Measurements from ENCODE around the gene VPS26A.

Gene VPS26A

DNA sequence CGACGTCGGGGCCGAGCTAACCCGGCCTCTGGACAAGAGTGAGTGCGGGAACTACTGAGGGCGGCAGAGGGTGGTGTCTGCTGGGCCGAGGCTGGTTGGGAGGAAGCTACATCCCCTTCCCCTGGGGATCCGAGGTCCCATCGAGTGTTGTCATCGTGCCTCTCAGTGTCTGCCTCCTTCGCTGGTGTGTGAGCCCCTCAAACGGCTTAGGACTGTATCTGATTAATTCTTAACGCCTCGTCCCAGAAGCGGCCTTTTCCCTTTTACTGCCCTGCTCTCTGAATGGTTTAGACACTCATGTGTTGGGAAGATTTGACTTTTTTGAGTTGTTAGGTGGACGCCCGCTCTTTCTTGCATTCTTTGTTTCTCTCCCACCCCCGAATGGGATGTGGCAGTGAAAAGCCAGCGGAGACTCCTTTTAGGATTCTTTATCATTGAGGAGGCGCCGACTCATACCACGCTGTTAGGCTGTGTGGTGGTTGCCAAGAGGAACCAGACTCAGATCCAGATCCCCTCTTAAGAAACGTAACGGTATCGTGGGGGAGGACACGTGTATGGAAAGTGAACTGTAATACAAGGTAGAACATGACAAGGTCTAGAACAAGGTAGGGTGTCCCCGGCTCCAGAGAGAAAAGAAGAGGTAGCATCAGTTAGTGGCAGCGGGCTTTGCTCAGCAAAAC lies 56.7 kb downstream of the VPS26A start:
- Histone ChIP-seq H3K9ac (ENCODE audit: low read depth, low read length) (peak overlapping the region; percentile 95), H3K27me3 (ENCODE audit: control insufficient read depth, insufficient read depth, low read length) (no peaks in the 10 kb centered on the region), H3K4me3 (ENCODE audit: low read depth, low read length) (peak overlapping the region; percentile 100), H3K36me3 (ENCODE audit: control insufficient read depth, insufficient read depth, low read length) (no peaks in the 10 kb centered on the region), H3K9me3 (ENCODE audit: control insufficient read depth, insufficient read depth, low read length) (no peaks in the 10 kb centered on the region), H3K4me1 (ENCODE audit: control insufficient read depth, insufficient read depth, low read length) (no peaks in the 10 kb centered on the region)

DNA sequence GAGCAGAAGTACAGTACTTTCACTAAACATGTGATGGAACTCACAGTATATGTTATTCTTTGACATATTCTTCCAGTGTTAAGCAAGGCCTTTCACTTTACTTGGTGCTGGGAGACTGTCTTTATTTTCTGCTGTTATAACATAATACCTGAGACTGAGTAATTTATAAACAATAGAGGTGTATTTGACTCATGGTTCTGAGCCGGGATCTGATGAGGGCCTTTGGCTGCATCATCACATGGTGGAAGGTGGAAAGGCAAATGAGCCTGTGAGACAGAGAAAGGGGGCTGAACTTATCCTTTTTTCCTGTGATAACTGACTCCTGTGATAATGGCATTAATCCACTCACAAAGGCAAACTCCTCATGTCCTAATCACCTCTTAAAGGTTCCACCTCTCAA lies 57.5 kb downstream of the VPS26A start:
- Histone ChIP-seq H3K36me3 (ENCODE audit: control insufficient read depth, insufficient read depth, low read length) (peaks cover under 1% of the 10 kb centered on the region), H3K9me3 (ENCODE audit: control insufficient read depth, insufficient read depth, low read length) (no peaks in the 10 kb centered on the region), H3K27me3 (ENCODE audit: control insufficient read depth, insufficient read depth, low read length) (no peaks in the 10 kb centered on the region), H3K4me3 (ENCODE audit: low read depth, low read length) (no peak overlapping the region), H3K4me1 (ENCODE audit: control insufficient read depth, insufficient read depth, low read length) (no peaks in the 10 kb centered on the region), H3K9ac (ENCODE audit: low read depth, low read length) (no peak overlapping the region)

DNA sequence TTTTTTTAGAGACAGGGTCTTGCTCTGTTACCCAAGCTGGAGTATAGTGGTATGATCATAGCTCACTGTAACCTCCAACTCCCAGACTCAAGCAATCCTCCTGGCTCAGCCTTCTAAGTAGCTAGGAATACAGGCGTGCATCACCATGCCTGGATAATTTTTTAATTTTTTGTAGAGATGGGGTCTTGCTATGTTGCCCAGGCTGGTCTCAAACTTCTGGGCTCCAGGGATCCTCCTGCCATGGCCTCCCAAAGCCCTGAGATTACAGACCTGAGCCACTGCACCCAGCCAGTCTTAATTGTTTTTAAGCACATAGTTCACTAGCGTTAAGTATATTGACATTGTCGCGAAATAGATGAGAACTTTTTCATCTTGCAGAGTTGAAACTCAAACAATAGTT lies 58.0 kb downstream of the VPS26A start:
- H3K27me3 ChIP-seq (ENCODE audit: control insufficient read depth, insufficient read depth, low read length): no peaks in the 10 kb centered on the region
- H3K9ac ChIP-seq (ENCODE audit: low read depth, low read length): no peak overlapping the region
- H3K36me3 ChIP-seq (ENCODE audit: control insufficient read depth, insufficient read depth, low read length): peaks cover 5% of the 10 kb centered on the region
- no peak overlapping the region for H3K4me3 ChIP-seq (ENCODE audit: low read depth, low read length)
- H3K9me3 ChIP-seq (ENCODE audit: control insufficient read depth, insufficient read depth, low read length): no peaks in the 10 kb centered on the region
- no peaks in the 10 kb centered on the region for H3K4me1 ChIP-seq (ENCODE audit: control insufficient read depth, insufficient read depth, low read length)

DNA sequence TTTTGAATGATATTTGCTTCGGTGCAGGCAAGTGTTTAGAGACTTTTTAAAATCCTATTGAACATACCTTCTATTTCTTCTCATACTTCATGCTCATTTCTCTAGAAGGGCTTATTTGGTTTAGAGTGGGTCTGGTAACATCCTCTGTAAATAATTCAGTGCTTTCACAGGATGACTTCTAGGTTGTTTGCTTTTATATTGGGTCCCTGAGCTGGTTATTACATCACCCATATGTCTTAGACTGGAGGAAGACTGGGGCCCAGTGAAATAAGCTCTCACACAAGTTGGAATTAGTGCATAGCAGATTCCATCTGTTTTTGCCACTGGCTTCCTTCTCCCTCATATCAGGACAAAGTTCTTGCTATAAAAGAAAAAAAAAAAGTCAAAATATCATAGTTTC lies 62.5 kb downstream of the VPS26A start:
- peaks cover 8% of the 10 kb centered on the region for H3K36me3 ChIP-seq (ENCODE audit: control insufficient read depth, insufficient read depth, low read length)
- H3K9ac ChIP-seq (ENCODE audit: low read depth, low read length): no peak overlapping the region
- no peaks in the 10 kb centered on the region for H3K4me1 ChIP-seq (ENCODE audit: control insufficient read depth, insufficient read depth, low read length)
- no peaks in the 10 kb centered on the region for H3K9me3 ChIP-seq (ENCODE audit: control insufficient read depth, insufficient read depth, low read length)
- no peaks in the 10 kb centered on the region for H3K27me3 ChIP-seq (ENCODE audit: control insufficient read depth, insufficient read depth, low read length)
- H3K4me3 ChIP-seq (ENCODE audit: low read depth, low read length): no peak overlapping the region

DNA sequence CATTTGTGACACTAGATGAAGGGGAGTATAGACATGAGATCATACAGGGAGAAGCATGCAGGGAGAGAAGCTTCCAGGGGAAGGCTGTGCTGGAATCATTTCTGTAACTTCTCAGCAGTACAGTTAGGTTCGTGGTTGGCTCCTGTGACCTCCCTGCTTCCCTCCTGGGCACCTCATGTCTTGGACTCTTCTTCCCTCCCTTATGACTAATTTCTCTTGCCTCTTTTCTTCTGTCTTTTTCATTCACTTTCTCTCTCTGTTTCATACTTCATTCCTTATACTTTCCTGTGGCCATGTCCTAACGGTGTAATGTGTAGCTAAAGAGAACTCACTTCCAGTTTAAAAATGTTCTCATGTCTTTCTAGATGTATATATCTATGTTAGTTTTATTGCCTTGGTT lies 77.1 kb downstream of the VPS26A start:
- no peak overlapping the region for H3K4me3 ChIP-seq (ENCODE audit: low read depth, low read length)
- no peaks in the 10 kb centered on the region for H3K9me3 ChIP-seq (ENCODE audit: control insufficient read depth, insufficient read depth, low read length)
- H3K9ac ChIP-seq (ENCODE audit: low read depth, low read length): no peak overlapping the region
- H3K27me3 ChIP-seq (ENCODE audit: control insufficient read depth, insufficient read depth, low read length): no peaks in the 10 kb centered on the region
- H3K4me1 ChIP-seq (ENCODE audit: control insufficient read depth, insufficient read depth, low read length): no peaks in the 10 kb centered on the region
- peaks cover 24% of the 10 kb centered on the region for H3K36me3 ChIP-seq (ENCODE audit: control insufficient read depth, insufficient read depth, low read length)

DNA sequence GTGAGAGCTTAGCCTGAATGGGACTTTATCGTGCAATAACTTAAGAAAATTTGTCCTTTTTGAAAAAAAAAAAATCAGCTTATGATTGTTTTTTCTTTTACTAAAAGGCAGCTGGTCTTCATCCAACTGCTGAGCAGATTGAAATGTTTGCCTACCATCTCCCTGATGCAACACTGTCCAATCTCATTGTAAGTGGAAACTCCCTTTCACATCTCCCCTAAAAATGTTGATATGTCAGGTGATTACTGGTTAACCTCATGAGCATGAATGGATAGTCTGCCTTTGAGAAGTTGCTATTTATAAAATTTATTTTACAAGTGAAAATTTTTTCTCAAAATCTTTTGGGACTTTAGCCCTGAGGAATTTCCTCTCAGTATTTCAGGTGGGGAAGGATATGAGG lies 78.4 kb downstream of the VPS26A start:
- no peak overlapping the region for H3K4me3 ChIP-seq (ENCODE audit: low read depth, low read length)
- H3K9ac ChIP-seq (ENCODE audit: low read depth, low read length): no peak overlapping the region
- no peaks in the 10 kb centered on the region for H3K27me3 ChIP-seq (ENCODE audit: control insufficient read depth, insufficient read depth, low read length)
- H3K4me1 ChIP-seq (ENCODE audit: control insufficient read depth, insufficient read depth, low read length): no peaks in the 10 kb centered on the region
- no peaks in the 10 kb centered on the region for H3K9me3 ChIP-seq (ENCODE audit: control insufficient read depth, insufficient read depth, low read length)
- peaks cover 14% of the 10 kb centered on the region for H3K36me3 ChIP-seq (ENCODE audit: control insufficient read depth, insufficient read depth, low read length)

DNA sequence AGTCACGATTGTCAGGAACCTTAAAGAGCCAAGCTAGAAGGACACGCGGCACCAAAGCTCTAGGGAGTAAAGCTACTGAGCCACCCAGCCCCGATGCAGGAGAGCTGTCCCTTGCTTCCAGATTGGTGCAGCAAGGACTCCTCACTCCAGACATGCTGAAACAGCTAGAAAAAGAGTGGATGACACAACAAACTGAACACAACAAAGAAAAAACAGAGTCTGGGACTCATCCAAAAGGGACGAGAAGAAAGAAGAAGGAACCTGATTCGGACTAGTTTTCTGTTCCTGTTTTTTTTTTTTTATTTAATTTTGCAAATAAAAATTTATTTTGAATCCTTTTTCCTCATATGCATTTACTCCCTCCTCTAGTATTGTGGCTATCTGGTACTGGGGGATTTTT lies 84.8 kb downstream of the VPS26A start:
- Histone ChIP-seq H3K27me3 (ENCODE audit: control insufficient read depth, insufficient read depth, low read length) (no peaks in the 10 kb centered on the region), H3K9me3 (ENCODE audit: control insufficient read depth, insufficient read depth, low read length) (no peaks in the 10 kb centered on the region), H3K9ac (ENCODE audit: low read depth, low read length) (no peak overlapping the region), H3K4me1 (ENCODE audit: control insufficient read depth, insufficient read depth, low read length) (no peaks in the 10 kb centered on the region), H3K36me3 (ENCODE audit: control insufficient read depth, insufficient read depth, low read length) (peaks cover 10% of the 10 kb centered on the region), H3K4me3 (ENCODE audit: low read depth, low read length) (no peak overlapping the region)

DNA sequence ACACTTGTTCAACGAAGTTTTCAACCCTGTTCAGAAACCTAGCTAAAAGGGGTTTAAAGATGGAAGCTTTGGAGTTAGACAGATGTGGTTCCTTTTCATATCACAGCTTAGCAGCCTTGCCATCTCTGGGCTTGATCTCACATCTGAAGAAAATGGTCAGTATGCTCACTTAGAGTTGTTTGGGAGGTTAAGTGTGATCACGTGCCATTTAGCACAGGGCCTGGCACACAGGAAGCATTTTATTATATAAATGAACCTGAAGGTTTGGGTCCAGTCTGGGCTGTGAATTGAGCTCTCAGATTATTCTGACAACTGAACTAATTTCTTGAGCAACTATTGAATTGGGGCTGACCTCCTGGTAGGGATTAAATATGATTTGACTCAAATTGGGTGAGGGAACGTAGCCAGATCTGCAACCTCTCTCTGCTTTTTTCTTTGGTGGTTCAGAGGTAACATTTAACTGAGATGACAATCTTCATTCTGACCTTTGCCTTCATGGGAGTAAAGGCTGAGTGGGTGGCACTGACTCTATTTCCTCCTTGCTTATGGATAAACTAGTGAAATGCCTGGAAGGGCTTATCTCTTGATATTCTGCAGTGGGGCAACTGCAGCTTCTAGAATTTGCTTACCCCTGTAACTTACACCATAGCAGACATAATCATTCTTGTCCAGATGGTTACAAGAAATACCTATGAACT lies 86.0 kb downstream of the VPS26A start:
- Histone ChIP-seq H3K27me3 (ENCODE audit: control insufficient read depth, insufficient read depth, low read length) (no peaks in the 10 kb centered on the region), H3K9me3 (ENCODE audit: control insufficient read depth, insufficient read depth, low read length) (no peaks in the 10 kb centered on the region), H3K9ac (ENCODE audit: low read depth, low read length) (no peak overlapping the region), H3K36me3 (ENCODE audit: control insufficient read depth, insufficient read depth, low read length) (peaks cover 10% of the 10 kb centered on the region), H3K4me1 (ENCODE audit: control insufficient read depth, insufficient read depth, low read length) (no peaks in the 10 kb centered on the region), H3K4me3 (ENCODE audit: low read depth, low read length) (no peak overlapping the region)

DNA sequence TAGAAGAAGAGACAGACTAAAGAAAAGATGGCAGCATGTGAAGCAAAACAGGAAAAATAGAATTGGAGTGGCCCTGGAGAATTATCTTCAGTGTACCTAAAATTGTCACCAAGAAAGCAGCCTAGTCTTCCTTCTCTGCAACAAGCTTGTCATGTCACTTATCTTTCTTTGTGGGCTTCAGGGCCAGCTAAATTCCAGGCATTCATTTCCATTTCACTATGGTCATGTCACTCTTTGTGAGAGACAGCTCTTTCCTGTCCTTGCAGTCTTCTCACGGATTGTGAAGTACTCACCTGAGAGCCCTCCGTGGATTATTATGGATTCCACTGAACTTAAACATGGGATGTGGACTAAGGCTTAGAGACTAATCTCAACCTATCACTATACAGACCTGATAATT lies 87.1 kb downstream of the VPS26A start:
- peaks cover 8% of the 10 kb centered on the region for H3K36me3 ChIP-seq (ENCODE audit: control insufficient read depth, insufficient read depth, low read length)
- H3K9me3 ChIP-seq (ENCODE audit: control insufficient read depth, insufficient read depth, low read length): no peaks in the 10 kb centered on the region
- H3K4me1 ChIP-seq (ENCODE audit: control insufficient read depth, insufficient read depth, low read length): no peaks in the 10 kb centered on the region
- H3K4me3 ChIP-seq (ENCODE audit: low read depth, low read length): no peak overlapping the region
- no peak overlapping the region for H3K9ac ChIP-seq (ENCODE audit: low read depth, low read length)
- H3K27me3 ChIP-seq (ENCODE audit: control insufficient read depth, insufficient read depth, low read length): no peaks in the 10 kb centered on the region

DNA sequence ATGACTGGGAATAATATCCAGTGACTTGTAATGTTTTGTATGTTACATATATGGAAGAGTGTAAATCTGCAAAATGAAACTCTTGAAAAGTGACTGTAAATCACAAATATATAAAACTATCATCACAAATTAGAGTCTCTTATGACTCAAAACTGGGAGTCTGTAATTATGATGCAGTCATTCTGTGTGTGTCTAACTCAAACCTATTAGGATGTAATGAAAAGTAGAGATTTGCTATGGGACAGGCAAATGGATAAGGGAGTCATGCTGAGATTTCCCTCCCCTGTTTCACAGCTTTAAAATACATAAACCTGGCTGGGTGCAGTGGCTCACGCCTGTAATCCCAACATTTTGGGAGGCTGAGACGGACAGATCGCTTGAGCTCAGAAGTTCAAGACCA lies 87.5 kb downstream of the VPS26A start:
- Histone ChIP-seq H3K9ac (ENCODE audit: low read depth, low read length) (no peak overlapping the region), H3K36me3 (ENCODE audit: control insufficient read depth, insufficient read depth, low read length) (peaks cover 8% of the 10 kb centered on the region), H3K4me1 (ENCODE audit: control insufficient read depth, insufficient read depth, low read length) (no peaks in the 10 kb centered on the region), H3K9me3 (ENCODE audit: control insufficient read depth, insufficient read depth, low read length) (no peaks in the 10 kb centered on the region), H3K27me3 (ENCODE audit: control insufficient read depth, insufficient read depth, low read length) (no peaks in the 10 kb centered on the region), H3K4me3 (ENCODE audit: low read depth, low read length) (no peak overlapping the region)

DNA sequence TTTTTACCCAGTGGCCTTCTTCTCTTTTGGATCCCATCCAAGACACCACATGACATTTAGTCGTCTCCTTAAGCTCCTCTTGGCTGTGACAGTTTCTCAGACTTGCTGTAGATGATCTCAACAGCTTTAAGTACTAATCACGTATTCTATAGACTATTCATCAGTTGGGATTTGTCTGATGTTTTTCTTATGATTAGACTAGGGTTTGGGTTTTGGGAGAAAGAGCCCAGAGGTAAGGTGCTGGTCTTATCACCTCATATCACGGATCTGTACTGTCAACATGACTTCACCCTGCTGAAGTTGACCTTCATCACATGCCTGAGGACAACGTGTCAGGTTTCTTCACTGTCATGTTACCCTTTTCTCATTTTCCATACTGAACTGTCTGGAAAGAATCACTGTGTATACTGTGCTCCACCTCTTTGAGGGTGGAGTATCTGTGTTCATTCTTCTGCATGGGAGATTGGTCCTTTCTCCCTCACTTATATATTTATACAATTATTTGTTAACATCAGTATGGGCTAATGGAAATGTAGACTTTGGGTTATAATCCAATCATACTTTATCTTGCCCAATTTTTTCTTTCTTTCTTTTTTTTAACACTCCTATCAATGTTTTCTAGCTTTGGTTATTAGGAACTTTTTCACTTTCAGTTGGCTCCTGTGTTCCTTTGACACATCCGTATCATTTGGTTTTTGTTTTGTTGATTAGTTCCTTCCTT lies 89.8 kb downstream of the VPS26A start:
- Histone ChIP-seq H3K36me3 (ENCODE audit: control insufficient read depth, insufficient read depth, low read length) (no peaks in the 10 kb centered on the region), H3K4me3 (ENCODE audit: low read depth, low read length) (no peak overlapping the region), H3K4me1 (ENCODE audit: control insufficient read depth, insufficient read depth, low read length) (no peaks in the 10 kb centered on the region), H3K27me3 (ENCODE audit: control insufficient read depth, insufficient read depth, low read length) (no peaks in the 10 kb centered on the region), H3K9ac (ENCODE audit: low read depth, low read length) (no peak overlapping the region), H3K9me3 (ENCODE audit: control insufficient read depth, insufficient read depth, low read length) (no peaks in the 10 kb centered on the region)

DNA sequence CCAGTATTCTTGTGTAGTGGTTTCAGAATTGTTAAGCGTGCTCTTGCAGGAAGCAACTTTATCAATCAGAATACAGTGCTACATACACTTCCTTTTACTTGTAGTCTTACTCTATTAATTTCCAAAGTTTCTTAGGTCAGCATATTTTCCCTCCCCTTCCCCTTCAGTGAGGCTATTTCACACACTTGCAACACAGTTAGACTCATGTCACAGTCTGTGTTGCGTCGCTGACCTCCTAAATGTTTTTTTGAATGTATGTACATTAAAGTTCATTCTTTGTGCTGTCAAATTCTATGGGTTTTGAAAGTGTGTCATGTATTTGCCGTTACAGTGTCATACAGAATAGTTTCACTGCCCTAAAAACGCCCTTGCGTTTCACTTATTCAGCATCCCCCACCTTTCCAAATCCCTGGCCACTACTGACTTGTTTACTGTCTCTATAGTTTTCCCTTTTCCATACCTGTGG lies 90.7 kb downstream of the VPS26A start:
- Histone ChIP-seq H3K27me3 (ENCODE audit: control insufficient read depth, insufficient read depth, low read length) (no peaks in the 10 kb centered on the region), H3K9ac (ENCODE audit: low read depth, low read length) (no peak overlapping the region), H3K4me1 (ENCODE audit: control insufficient read depth, insufficient read depth, low read length) (no peaks in the 10 kb centered on the region), H3K9me3 (ENCODE audit: control insufficient read depth, insufficient read depth, low read length) (no peaks in the 10 kb centered on the region), H3K36me3 (ENCODE audit: control insufficient read depth, insufficient read depth, low read length) (no peaks in the 10 kb centered on the region), H3K4me3 (ENCODE audit: low read depth, low read length) (no peak overlapping the region)
